NCI-H1694 treated with DMSO at 0.1 percent for 48 hours (cell line): ENCODE results near the gene WDR4.
"Not testable (repeated sequence)": the region's sequence is repeated elsewhere in the genome, so short reads cannot be mapped to it uniquely, and the experiment has no call there.

Experiments used
- DNase-seq: peaks from one replicate; lab custom pipeline; 2025; lab: John Stamatoyannopoulos, UW

WDR4 gene

GRCh38 chr21:42839271-42840231, 39.8 kb downstream of the WDR4 start:
- no peak for DNase-seq

GRCh38 chr21:42838212-42838690, 41.1 kb downstream of the WDR4 start:
- DNase-seq: not testable (repeated sequence)

GRCh38 chr21:42837421-42838211, 41.7 kb downstream of the WDR4 start:
- no peak for DNase-seq

GRCh38 chr21:42836767-42837301, 42.5 kb downstream of the WDR4 start:
- DNase-seq: no peak

- no peak for DNase-seq
Observed at GRCh38 chr21:42836402-42836666, 43.0 kb downstream of the WDR4 start.

GRCh38 chr21:42835611-42836401, 43.5 kb downstream of the WDR4 start:
- DNase-seq: no peak

GRCh38 chr21:42835211-42835610, 44.1 kb downstream of the WDR4 start:
- no peak for DNase-seq

- no peak for DNase-seq
Observed at GRCh38 chr21:42834726-42835191, 44.6 kb downstream of the WDR4 start.

- no peak for DNase-seq
Observed at GRCh38 chr21:42833859-42834725, 45.2 kb downstream of the WDR4 start.

GRCh38 chr21:42833439-42833815, 45.9 kb downstream of the WDR4 start:
- DNase-seq: peak; percentile 71

- DNase-seq: not testable (repeated sequence)
Observed at GRCh38 chr21:42832321-42832630, 47.1 kb downstream of the WDR4 start.

GRCh38 chr21:42830456-42831455, 48.6 kb downstream of the WDR4 start:
- no peak for DNase-seq

GRCh38 chr21:42829954-42830353, 49.4 kb downstream of the WDR4 start:
- no peak for DNase-seq

GRCh38 chr21:42829417-42829816, 49.9 kb downstream of the WDR4 start:
- DNase-seq: no peak

GRCh38 chr21:42827588-42827987, 51.8 kb downstream of the WDR4 start:
- no peak for DNase-seq

- no peak for DNase-seq
Observed at GRCh38 chr21:42820616-42821465, 58.5 kb downstream of the WDR4 start.

GRCh38 chr21:42819861-42820615, 59.3 kb downstream of the WDR4 start:
- DNase-seq: no peak

- DNase-seq: peak; percentile 16
Observed at GRCh38 chr21:42818328-42818749, 61.0 kb downstream of the WDR4 start.
